Ascending aorta (tissue), 2 donors: ENCODE measurements around the gene SNX21. TPM values are rescaled to one million over a fixed set of nuclear protein-coding genes. Genes with fewer than 3 reads are reported as not detected.

Source experiments
- DNase-seq, 2 donors: peaks; one replicate each; pipeline ENCODE4 v3.0.0-alpha.2; 2019; ENCODE audit warnings: low spot score in 2 of 2
- H3K27ac ChIP-seq, 2 donors: fragments of 200-600 bp; sonication (generic); one replicate each; pipeline ENCODE4 v1.5.1; 2016 to 2017; ENCODE audit warnings: mild to moderate bottlenecking in 1 of 2
- H3K27me3 ChIP-seq: fragments of 200-600 bp; sonication (generic); one replicate; pipeline ENCODE4 v1.5.1; 2017
- H3K36me3 ChIP-seq, 2 donors: fragments of 200-600 bp; sonication (generic); one replicate each; pipeline ENCODE4 v1.5.1; 2016
- H3K4me1 ChIP-seq, 2 donors: fragments of 200-600 bp; sonication (generic); one replicate each; pipeline ENCODE4 v1.5.1; 2016 to 2017; ENCODE audit warnings: mild to moderate bottlenecking in 1 of 2
- H3K4me3 ChIP-seq, 2 donors: fragments of 200-600 bp; sonication (generic); one replicate each; pipeline ENCODE4 v1.5.1; 2016 to 2017; ENCODE audit warnings: mild to moderate bottlenecking in 1 of 2
- H3K9me3 ChIP-seq, 2 donors: fragments of 200-600 bp; sonication (generic); one replicate each; pipeline ENCODE4 v1.5.1; 2016
- intact Hi-C: fragments of 100-400 bp; cut with DNase I; formaldehyde crosslinking; loops from one replicate; pipeline ENCODE4 v1.15.1; 2023
- total RNA-seq: library from RNA; depleted of rRNA; stranded (reverse); fragments of >200 nt; gene quantifications from one replicate; pipeline ENCODE4 v1.1.0, GENCODE V29; 2016
- TF ChIP-seq, protein P1 (sequence below), 3 experiments: fragments of 200-600 bp in 2 of 3; fragments of 450-650 bp in 1 of 3; sonication (generic) in 2 of 3; IDR thresholded peaks; one replicate each; pipeline ENCODE4 v1.5.1; 2016 to 2019; ENCODE audit warnings: antibody characterized with exemption in 3 of 3, mild to moderate bottlenecking in 1 of 3, moderate library complexity in 1 of 3

Gene SNX21
- total RNA-seq, 1 donor from 2014 or later, result 182 TPM

DNA sequence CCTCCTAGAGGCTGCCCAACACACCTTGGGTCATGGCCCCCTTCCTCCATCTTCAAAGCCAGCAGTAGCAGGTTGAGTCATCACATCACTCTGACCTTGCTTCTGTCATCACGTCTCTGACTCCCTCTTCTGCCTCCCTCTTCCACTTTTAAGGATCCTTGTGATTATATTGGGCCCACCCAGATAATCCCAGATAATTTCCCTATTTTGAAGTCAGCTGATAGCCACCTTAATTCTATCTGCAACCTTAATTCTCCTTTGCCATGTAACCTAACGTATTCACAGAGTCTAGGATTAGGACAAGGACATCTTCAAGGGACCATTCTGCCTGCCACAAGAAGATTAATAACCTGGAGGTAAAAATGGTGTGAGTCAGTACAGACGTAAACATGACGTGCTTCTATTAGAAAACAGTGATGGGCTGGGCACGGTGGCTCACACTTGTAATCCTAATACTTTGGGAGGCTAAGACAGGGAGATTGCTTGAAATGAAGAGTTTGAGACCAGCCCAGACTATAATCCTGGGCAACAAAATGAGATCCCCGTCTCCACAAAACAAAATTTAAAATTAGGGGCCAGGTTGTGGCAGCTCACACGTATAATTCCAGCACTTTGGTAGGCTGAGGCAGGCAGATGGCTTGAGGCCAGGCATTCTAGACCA, 27.1 kb downstream of the SNX21 start:
- TF ChIP-seq, protein P1, sequence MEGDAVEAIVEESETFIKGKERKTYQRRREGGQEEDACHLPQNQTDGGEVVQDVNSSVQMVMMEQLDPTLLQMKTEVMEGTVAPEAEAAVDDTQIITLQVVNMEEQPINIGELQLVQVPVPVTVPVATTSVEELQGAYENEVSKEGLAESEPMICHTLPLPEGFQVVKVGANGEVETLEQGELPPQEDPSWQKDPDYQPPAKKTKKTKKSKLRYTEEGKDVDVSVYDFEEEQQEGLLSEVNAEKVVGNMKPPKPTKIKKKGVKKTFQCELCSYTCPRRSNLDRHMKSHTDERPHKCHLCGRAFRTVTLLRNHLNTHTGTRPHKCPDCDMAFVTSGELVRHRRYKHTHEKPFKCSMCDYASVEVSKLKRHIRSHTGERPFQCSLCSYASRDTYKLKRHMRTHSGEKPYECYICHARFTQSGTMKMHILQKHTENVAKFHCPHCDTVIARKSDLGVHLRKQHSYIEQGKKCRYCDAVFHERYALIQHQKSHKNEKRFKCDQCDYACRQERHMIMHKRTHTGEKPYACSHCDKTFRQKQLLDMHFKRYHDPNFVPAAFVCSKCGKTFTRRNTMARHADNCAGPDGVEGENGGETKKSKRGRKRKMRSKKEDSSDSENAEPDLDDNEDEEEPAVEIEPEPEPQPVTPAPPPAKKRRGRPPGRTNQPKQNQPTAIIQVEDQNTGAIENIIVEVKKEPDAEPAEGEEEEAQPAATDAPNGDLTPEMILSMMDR (IDR thresholded peaks at IDR 0.05), result no peak
- Histone ChIP-seq H3K9me3 (no peaks in the 10 kb centered on the region), H3K36me3 (no peaks in the 10 kb centered on the region), H3K27me3 (no peaks in the 10 kb centered on the region), H3K4me1 (peaks cover 3 to 17% of the 10 kb centered on the region in 2 donors), H3K4me3 (no peak overlapping the region), H3K27ac (no peak overlapping the region)
- intact Hi-C loops, result no loop called here
- DNase-seq, result no peak

DNA sequence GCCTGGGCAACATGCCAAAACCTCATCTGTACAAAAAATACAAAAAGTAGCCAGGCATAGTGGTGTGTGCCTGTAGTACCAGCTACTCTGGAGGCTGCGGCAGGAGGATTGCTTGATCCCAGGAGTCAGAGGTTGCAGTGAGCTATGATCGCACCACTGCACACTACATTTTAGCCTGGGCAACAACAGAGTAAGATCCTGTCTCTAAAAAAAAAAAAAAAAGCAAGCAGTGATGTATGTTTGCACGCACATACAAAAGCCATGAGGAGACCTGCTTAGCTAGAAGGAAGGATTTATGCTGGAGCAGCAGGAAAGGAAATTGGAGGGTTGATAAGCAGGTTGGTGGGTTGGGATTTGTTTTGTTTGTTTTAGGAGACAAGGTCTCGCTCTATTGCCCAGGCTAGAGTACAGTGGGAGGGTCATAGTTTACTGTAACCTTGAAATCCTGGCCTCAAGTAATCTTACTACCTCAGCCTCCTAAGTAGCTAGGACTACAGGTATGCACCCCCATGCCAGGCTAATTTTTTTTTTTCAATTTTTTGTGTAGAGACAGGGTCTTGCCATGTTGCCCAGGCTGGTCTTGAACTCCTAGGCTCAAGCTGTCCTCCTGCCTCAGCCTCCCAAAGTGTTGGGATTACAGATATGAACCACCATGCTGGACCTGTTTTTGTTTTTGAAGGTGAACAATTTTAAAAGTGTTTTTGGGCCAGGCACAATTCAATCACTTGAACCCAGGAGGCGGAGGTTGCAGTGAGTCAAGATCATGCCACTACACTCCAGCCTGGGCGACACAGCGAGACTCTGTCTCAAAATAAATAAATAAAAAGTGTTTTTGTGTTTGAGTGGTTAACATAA, 27.8 kb downstream of the SNX21 start:
- Histone ChIP-seq H3K36me3 (no peaks in the 10 kb centered on the region), H3K27me3 (no peaks in the 10 kb centered on the region), H3K27ac (no peak overlapping the region), H3K9me3 (no peaks in the 10 kb centered on the region), H3K4me1 (peaks cover 0 to 10% of the 10 kb centered on the region in 2 donors), H3K4me3 (no peak overlapping the region)
- DNase-seq, result no peak
- TF ChIP-seq, protein P1 (IDR thresholded peaks at IDR 0.05), result no peak
- intact Hi-C loops, result no loop called here

DNA sequence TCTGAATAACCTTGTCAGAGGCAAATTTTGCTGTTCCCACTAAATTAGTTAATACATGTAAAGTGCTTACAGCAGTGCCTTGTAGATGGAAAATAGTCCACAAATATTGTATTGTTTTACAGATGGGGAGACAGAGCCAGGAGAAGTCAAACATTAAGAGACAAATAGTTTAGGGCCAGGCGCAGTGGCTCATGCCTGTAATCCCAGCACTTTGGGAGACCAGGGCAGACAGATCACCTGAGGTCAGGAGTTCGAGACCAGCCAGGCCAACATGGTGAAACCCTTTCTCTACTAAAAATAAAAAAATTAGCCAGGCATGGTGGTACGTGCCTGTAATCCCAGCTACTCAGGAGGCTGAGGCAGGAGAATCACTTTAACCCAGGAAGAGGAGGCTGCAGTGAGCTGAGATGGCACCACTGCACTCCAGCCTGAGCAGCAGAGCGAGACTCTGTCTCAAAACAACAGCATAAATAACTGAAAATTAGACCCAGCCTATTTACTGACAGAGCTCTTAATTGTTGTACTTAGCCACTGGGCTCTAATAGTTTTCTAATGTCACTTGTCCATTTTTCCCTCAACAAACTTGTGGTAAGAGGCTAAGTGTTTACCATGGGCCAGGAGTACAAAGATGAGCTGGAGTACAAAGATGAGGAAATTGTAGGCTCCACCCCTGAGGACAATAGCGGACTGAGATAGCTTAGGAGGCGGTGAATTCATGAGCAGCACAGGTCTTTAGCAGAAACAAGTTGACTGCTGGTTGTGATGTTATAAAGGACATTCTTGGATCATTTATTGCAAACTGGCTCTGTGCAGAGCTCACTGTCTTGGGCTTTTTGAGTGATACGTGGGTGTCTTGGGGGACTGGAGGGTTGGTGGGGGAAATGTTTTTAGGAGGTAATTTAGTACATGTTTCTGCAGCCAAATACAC, 30.2 kb downstream of the SNX21 start:
- TF ChIP-seq, protein P1 (IDR thresholded peaks at IDR 0.05), result no peak
- no peaks in the 10 kb centered on the region for H3K4me1 ChIP-seq
- H3K27ac ChIP-seq, result no peak overlapping the region
- intact Hi-C loops, result no loop called here
- no peaks in the 10 kb centered on the region for H3K27me3 ChIP-seq
- H3K9me3 ChIP-seq, result no peaks in the 10 kb centered on the region
- H3K4me3 ChIP-seq, result no peak overlapping the region
- H3K36me3 ChIP-seq, result no peaks in the 10 kb centered on the region
- DNase-seq, result no peak

DNA sequence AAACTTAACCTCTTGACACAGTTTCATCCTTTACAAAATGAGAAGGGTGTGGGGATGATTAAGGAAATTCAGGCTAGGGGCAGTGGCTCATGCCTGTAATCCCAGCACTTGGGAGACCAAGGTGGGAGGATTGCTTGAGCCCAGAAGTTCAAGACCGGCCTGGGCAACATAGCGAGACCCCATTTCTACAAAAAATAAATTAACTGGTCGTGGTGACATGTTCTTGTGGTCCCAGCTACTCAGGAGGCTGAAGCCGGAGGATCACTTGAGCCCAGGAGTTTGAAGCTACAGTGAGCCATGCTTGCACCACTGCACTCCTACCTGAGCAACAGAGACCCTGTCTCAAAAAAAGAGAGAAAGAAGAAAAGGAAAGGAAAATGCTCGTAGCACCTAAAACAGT, 32.9 kb downstream of the SNX21 start:
- intact Hi-C loops, result no loop called here
- TF ChIP-seq, protein P1 (IDR thresholded peaks at IDR 0.05), result no peak

DNA sequence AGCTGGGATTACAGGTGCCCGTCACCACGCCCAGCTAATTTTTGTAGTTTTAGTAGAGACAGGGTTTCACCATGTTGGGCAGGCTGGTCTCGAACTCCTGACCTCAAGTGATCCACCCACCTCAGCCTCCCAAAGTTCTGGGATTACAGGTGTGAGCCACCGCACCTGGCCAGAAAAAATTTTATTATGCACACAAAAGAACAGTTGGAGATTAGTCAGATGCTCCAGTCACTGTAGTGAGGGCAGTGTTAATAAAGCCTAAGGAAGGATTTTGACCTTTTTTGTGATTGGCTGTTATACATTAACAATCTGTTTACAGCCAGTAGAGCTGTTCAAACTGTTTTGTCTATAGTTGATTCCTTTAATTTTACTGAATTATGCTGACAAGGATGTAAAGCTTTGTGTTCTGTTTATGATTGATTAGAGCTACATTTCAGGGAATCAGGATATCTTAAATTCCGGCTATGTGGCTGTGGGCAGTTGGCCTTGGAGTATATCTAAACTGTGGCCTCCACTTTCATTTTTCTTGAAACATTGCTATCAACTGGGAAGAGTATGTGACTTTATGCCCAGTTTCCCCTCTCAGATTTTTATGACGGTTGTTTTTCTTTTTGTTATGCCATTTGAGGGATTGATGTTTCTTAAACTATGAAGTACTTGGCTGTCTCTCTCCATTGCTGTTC, 33.7 kb downstream of the SNX21 start:
- no peak for DNase-seq
- TF ChIP-seq, protein P1 (IDR thresholded peaks at IDR 0.05), result no peak
- Histone ChIP-seq H3K4me3 (no peak overlapping the region), H3K36me3 (no peaks in the 10 kb centered on the region), H3K4me1 (no peaks in the 10 kb centered on the region), H3K27me3 (no peaks in the 10 kb centered on the region), H3K9me3 (no peaks in the 10 kb centered on the region), H3K27ac (no peak overlapping the region)
- intact Hi-C loops, result no loop called here

More for the DNA sequence above, 32.9 kb downstream of the SNX21 start:
- Histone ChIP-seq H3K27me3 (no peaks in the 10 kb centered on the region), H3K27ac (no peak overlapping the region), H3K9me3 (no peaks in the 10 kb centered on the region), H3K4me3 (no peak overlapping the region), H3K36me3 (no peaks in the 10 kb centered on the region), H3K4me1 (no peaks in the 10 kb centered on the region)
- DNase-seq, result no peak
